K562 (cell line): ENCODE results near the gene TGM1.

Experiments
- EHMT2 ChIP-seq: fragments of 450-650 bp; IDR thresholded peaks from 2 replicates; pipeline ENCODE4 v1.6.1; 2018; ENCODE audit warnings: antibody characterized with exemption
- EZH2 ChIP-seq: IDR thresholded peaks from 2 replicates; pipeline ENCODE4 v1.6.1; 2012; ENCODE audit warnings: low read depth, mild to moderate bottlenecking, inconsistent platforms, low read length, borderline replicate concordance
- ZSCAN29 ChIP-seq: fragments of 450-650 bp; IDR thresholded peaks from 2 replicates; pipeline ENCODE4 v1.6.1; 2017
- TF ChIP-seq, protein P1 (sequence below), 3 experiments: IDR thresholded peaks in 2 of 3; conservative IDR thresholded peaks in 1 of 3; 2 replicates each; pipeline ENCODE4 v1.5.1; 2011 to 2012; ENCODE audit warnings: low read length in 3 of 3, mild to moderate bottlenecking in 3 of 3, control low read depth in 2 of 3, improper control_type of control experiment in 1 of 3, inconsistent platforms in 1 of 3, low read depth in 1 of 3, mixed read lengths in 1 of 3, moderate library complexity in 1 of 3; ENCODE audit not compliant: insufficient read depth in 2 of 3
- TF ChIP-seq, protein P2 (sequence below): fragments of 200-800 bp; sonication (Bioruptor generic); IDR thresholded peaks from 2 replicates; pipeline ENCODE4 v1.6.1; 2016; ENCODE audit warnings: missing genetic modification characterization, missing compliant biosample characterization
- TF ChIP-seq, protein P3 (sequence below), 2 experiments: fragments of 450-650 bp; formaldehyde crosslinking in 1 of 2; IDR thresholded peaks; 2 replicates each; pipeline versions ENCODE4 v1.4.0 to v1.6.1; 2014 to 2020; ENCODE audit warnings: mild to moderate bottlenecking in 2 of 2, borderline replicate concordance in 1 of 2, low read depth in 1 of 2

DNA sequence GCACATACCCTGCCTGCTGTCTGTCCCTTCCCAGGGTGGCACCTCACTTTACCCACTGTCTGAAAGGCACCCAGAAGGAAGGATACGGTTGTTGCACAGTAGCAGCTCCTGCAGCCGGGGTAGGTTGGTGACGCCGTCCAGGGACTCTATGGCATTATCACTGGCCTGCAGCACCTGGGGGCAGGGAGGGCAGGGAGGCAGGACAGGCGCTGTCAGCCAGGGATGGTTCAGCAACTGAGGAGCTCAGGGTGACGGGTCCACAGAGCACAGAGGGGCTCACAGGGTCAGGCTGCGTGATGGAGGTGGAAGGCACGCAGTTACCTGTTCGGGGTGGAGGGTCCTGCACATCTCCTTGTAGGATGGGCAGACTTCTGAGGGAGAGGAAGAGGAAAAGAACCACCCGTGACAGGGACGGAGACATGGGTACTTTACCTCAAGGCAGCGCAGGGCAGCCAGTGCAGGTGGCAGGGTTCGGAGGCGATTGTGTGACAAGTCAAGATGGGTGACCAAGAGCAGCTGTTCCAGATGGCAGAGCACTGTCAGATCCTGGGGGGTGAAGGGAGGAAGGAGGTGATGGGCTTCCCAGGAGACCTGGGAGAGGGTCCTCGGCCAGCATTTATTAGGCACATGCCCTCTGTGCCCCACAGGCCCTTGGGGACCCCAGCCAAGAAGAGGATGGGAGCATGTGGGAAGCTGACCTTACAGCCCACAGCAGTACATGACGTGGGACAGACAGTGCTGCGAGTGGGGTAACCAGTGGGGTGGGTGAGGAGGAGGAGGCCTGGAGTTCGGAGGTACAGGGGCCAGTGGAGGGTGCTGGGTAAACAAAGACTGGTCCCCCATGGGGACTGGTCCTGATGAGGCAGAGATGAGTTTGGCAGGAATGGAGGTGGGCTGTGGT is 3.6 kb upstream of the TGM1 start:
- TF ChIP-seq EHMT2 (no peak), ZSCAN29 (no peak), EZH2 (no peak)
- TF ChIP-seq, protein P1, sequence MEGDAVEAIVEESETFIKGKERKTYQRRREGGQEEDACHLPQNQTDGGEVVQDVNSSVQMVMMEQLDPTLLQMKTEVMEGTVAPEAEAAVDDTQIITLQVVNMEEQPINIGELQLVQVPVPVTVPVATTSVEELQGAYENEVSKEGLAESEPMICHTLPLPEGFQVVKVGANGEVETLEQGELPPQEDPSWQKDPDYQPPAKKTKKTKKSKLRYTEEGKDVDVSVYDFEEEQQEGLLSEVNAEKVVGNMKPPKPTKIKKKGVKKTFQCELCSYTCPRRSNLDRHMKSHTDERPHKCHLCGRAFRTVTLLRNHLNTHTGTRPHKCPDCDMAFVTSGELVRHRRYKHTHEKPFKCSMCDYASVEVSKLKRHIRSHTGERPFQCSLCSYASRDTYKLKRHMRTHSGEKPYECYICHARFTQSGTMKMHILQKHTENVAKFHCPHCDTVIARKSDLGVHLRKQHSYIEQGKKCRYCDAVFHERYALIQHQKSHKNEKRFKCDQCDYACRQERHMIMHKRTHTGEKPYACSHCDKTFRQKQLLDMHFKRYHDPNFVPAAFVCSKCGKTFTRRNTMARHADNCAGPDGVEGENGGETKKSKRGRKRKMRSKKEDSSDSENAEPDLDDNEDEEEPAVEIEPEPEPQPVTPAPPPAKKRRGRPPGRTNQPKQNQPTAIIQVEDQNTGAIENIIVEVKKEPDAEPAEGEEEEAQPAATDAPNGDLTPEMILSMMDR (IDR thresholded peaks at IDR 0.05 in 2 of 3, conservative IDR thresholded peaks at IDR 0.05 in 1 of 3; ENCODE audit: insufficient read depth in 2 of 3, low read depth in 1 of 3, low read length in 3 of 3) = no peak
- TF ChIP-seq, protein P2, sequence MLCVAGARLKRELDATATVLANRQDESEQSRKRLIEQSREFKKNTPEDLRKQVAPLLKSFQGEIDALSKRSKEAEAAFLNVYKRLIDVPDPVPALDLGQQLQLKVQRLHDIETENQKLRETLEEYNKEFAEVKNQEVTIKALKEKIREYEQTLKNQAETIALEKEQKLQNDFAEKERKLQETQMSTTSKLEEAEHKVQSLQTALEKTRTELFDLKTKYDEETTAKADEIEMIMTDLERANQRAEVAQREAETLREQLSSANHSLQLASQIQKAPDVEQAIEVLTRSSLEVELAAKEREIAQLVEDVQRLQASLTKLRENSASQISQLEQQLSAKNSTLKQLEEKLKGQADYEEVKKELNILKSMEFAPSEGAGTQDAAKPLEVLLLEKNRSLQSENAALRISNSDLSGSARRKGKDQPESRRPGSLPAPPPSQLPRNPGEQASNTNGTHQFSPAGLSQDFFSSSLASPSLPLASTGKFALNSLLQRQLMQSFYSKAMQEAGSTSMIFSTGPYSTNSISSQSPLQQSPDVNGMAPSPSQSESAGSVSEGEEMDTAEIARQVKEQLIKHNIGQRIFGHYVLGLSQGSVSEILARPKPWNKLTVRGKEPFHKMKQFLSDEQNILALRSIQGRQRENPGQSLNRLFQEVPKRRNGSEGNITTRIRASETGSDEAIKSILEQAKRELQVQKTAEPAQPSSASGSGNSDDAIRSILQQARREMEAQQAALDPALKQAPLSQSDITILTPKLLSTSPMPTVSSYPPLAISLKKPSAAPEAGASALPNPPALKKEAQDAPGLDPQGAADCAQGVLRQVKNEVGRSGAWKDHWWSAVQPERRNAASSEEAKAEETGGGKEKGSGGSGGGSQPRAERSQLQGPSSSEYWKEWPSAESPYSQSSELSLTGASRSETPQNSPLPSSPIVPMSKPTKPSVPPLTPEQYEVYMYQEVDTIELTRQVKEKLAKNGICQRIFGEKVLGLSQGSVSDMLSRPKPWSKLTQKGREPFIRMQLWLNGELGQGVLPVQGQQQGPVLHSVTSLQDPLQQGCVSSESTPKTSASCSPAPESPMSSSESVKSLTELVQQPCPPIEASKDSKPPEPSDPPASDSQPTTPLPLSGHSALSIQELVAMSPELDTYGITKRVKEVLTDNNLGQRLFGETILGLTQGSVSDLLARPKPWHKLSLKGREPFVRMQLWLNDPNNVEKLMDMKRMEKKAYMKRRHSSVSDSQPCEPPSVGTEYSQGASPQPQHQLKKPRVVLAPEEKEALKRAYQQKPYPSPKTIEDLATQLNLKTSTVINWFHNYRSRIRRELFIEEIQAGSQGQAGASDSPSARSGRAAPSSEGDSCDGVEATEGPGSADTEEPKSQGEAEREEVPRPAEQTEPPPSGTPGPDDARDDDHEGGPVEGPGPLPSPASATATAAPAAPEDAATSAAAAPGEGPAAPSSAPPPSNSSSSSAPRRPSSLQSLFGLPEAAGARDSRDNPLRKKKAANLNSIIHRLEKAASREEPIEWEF = no peak
- TF ChIP-seq, protein P3, sequence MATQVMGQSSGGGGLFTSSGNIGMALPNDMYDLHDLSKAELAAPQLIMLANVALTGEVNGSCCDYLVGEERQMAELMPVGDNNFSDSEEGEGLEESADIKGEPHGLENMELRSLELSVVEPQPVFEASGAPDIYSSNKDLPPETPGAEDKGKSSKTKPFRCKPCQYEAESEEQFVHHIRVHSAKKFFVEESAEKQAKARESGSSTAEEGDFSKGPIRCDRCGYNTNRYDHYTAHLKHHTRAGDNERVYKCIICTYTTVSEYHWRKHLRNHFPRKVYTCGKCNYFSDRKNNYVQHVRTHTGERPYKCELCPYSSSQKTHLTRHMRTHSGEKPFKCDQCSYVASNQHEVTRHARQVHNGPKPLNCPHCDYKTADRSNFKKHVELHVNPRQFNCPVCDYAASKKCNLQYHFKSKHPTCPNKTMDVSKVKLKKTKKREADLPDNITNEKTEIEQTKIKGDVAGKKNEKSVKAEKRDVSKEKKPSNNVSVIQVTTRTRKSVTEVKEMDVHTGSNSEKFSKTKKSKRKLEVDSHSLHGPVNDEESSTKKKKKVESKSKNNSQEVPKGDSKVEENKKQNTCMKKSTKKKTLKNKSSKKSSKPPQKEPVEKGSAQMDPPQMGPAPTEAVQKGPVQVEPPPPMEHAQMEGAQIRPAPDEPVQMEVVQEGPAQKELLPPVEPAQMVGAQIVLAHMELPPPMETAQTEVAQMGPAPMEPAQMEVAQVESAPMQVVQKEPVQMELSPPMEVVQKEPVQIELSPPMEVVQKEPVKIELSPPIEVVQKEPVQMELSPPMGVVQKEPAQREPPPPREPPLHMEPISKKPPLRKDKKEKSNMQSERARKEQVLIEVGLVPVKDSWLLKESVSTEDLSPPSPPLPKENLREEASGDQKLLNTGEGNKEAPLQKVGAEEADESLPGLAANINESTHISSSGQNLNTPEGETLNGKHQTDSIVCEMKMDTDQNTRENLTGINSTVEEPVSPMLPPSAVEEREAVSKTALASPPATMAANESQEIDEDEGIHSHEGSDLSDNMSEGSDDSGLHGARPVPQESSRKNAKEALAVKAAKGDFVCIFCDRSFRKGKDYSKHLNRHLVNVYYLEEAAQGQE (IDR thresholded peaks at IDR 0.05; ENCODE audit: borderline replicate concordance) = no peak
- TF ChIP-seq, protein P3 (CRISPR knock-in tag; IDR thresholded peaks at IDR 0.05; ENCODE audit: low read depth) = no peak
